Naive B cell (primary cell): ENCODE measurements around the gene RSPO4. TPM values are rescaled to one million over a fixed set of nuclear protein-coding genes. Genes with fewer than 3 reads are reported as not detected.
A peak's percentile ranks its signal among the peaks of the same experiment; 100 is the strongest.

Experiments
- ATAC-seq, 2 donors: fragments of 150-1000 bp; cut with Tn5 transposase; 2 replicates each; pipeline ENCODE4 v1.10.0; 2021; ENCODE audit warnings: low read depth in 2 of 2, mild to moderate bottlenecking in 2 of 2, moderate library complexity in 2 of 2
- DNase-seq: peaks from one replicate; pipeline ENCODE4 v3.0.0; 2022
- H3K27ac Mint-ChIP-seq, 6 donors: one replicate each; pipeline ENCODE4 v1.8.0; 2020 to 2022; ENCODE audit warnings: mild to moderate bottlenecking in 6 of 6, mixed read lengths in 6 of 6, moderate library complexity in 5 of 6, inconsistent platforms in 2 of 6
- H3K27me3 Mint-ChIP-seq, 3 donors: one replicate each; pipeline ENCODE4 v1.8.0; 2021 to 2022; ENCODE audit warnings: mixed read lengths in 3 of 3, mild to moderate bottlenecking in 1 of 3
- H3K36me3 Mint-ChIP-seq, 2 donors: one replicate each; pipeline ENCODE4 v1.8.0; 2020 to 2022; ENCODE audit warnings: mixed read lengths in 2 of 2, inconsistent platforms in 1 of 2, mild to moderate bottlenecking in 1 of 2
- H3K4me1 Mint-ChIP-seq, 3 donors: one replicate each; pipeline ENCODE4 v1.8.0; 2020 to 2022; ENCODE audit warnings: mixed read lengths in 3 of 3, inconsistent platforms in 1 of 3, mild to moderate bottlenecking in 1 of 3, moderate library complexity in 1 of 3
- H3K4me3 Mint-ChIP-seq, 8 donors: one replicate each; pipeline ENCODE4 v1.8.0; 2020 to 2022; ENCODE audit warnings: mild to moderate bottlenecking in 8 of 8, mixed read lengths in 8 of 8, moderate library complexity in 8 of 8, inconsistent platforms in 2 of 8
- H3K9me3 Mint-ChIP-seq, 7 donors: one replicate each; pipeline ENCODE4 v1.8.0; 2020 to 2022; ENCODE audit warnings: mixed read lengths in 7 of 7, mild to moderate bottlenecking in 5 of 7, inconsistent platforms in 2 of 7, moderate library complexity in 1 of 7
- polyA plus RNA-seq, 6 donors: library from polyadenylated mRNA; unstranded; fragments of 300-500 nt; fragmentation: Illumina TruSeq; gene quantifications; one replicate each; pipeline ENCODE4 v1.2.3, GENCODE V29; 2021; ENCODE audit warnings: low read depth in 6 of 6

RSPO4 gene
- polyA plus RNA-seq, 6 donors from 2014 or later, result not detected

DNA sequence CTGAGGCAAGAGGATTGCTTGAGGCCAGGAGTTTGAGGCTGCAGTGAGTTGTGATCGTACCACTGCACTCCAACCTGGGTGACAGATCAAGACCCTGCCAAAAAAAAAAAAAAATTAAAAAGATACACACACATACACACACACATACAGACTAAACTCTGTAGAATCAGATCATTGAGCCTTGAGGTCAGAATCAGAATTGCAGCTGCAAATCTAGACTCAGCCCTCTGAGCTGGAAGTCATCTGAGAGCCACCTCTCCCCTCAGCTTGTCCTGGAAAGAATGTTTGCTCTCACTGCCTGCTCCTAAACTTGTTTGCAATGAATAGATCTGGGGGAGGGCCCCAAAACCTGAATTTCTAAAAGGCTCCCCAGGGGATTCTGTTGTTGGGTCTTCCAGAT, 44.6 kb downstream of the RSPO4 start:
- no peaks in the 10 kb centered on the region for H3K36me3 Mint-ChIP-seq
- no peak for DNase-seq
- H3K27me3 Mint-ChIP-seq, result peaks cover 32 to 81% (median 58%) of the 10 kb centered on the region in 3 donors
- no peak overlapping the region for H3K27ac Mint-ChIP-seq
- ATAC-seq, result no peak
- no peak overlapping the region for H3K4me3 Mint-ChIP-seq
- peaks cover 0 to 4% (median 0%) of the 10 kb centered on the region in 3 donors for H3K4me1 Mint-ChIP-seq
- no peaks in the 10 kb centered on the region for H3K9me3 Mint-ChIP-seq

DNA sequence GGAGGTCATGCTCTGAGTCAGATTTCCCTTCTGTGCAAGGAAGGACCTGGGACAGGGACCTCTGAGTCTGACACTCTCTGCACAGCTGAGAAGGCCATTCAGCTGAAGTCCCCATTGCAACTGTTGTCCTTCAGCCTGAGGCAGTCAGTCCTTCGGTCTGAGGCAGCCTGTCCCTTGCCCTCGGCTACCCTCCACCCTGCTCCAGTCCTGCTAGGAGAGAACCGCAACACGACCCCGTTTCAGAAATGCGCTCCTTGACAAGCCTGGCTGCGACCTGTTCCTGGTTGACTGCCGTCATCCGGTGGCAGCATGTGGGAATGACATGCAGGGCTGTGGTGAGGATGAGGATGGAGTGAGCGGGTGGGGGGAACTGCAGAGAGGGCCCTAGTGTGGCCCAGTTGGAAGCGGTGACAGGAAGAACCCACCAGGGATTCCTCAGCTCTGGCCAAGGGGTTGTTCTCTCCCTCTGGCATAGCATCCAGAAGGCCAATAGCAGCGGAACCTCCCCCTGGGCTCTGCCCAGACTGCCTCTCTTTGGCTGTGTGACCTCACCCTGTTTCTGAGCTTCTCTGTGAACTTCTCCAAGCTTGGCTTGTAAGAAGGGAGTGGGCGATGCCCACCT, 45.7 kb downstream of the RSPO4 start:
- Mint-ChIP-seq H3K4me3 (no peak overlapping the region), H3K4me1 (peaks cover 0 to 4% (median 0%) of the 10 kb centered on the region in 3 donors), H3K36me3 (no peaks in the 10 kb centered on the region), H3K27ac (peak overlapping the region in 1 of 6 donors; percentile 39), H3K27me3 (peaks cover 38 to 86% (median 66%) of the 10 kb centered on the region in 3 donors), H3K9me3 (no peaks in the 10 kb centered on the region)
- DNase-seq (peak; percentile 68), ATAC-seq (peak; percentile 76 to 86)

DNA sequence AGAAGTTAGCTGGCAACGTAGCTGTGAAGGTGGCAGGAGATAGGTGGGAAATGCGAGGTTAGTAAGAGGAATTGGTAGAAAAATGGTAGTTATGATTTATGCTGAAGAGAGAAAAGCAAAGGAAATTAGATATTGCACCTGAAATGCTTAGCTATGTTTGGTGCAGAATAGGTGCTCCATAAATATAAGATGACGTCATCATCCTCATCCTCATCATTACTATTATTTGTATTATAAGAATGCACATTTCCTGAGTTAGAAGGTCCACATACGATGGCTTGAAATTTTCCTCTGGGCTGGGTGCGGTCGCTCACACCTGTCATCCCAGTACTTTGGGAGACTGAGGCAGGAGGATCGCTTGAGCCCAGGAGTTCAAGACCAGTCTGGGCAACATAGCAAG, 46.5 kb downstream of the RSPO4 start:
- Mint-ChIP-seq H3K27me3 (peaks cover 35 to 80% (median 61%) of the 10 kb centered on the region in 3 donors), H3K4me3 (no peak overlapping the region), H3K36me3 (no peaks in the 10 kb centered on the region), H3K4me1 (peaks cover 0 to 4% (median 0%) of the 10 kb centered on the region in 3 donors), H3K9me3 (no peaks in the 10 kb centered on the region), H3K27ac (peak overlapping the region in 2 of 6 donors; percentile 39 to 43)
- ATAC-seq, result no peak
- DNase-seq, result no peak

DNA sequence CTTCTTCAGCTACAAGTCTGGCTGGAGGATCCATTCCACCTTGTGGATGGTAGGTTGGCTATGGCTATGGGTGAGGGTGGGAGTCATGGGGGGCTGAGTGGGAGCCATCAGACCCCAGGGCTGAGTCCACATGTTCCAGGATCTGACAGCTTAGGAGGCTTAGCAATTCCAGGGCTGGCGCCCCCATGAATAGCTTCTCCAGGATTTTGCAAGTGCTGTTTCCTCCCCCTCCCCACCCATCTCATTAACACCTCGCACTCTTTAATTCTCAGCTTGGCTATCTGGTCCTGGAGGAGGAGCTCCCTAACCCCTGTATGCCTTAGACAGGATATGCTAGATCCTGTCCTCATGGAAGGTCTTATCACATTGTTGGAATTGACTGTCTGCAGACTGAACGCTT, 47.0 kb downstream of the RSPO4 start:
- Mint-ChIP-seq H3K9me3 (no peaks in the 10 kb centered on the region), H3K27ac (no peak overlapping the region), H3K4me3 (no peak overlapping the region), H3K4me1 (peaks cover 0 to 4% (median 0%) of the 10 kb centered on the region in 3 donors), H3K36me3 (no peaks in the 10 kb centered on the region), H3K27me3 (peaks cover 36 to 81% (median 57%) of the 10 kb centered on the region in 3 donors)
- DNase-seq, result no peak
- ATAC-seq, result no peak

DNA sequence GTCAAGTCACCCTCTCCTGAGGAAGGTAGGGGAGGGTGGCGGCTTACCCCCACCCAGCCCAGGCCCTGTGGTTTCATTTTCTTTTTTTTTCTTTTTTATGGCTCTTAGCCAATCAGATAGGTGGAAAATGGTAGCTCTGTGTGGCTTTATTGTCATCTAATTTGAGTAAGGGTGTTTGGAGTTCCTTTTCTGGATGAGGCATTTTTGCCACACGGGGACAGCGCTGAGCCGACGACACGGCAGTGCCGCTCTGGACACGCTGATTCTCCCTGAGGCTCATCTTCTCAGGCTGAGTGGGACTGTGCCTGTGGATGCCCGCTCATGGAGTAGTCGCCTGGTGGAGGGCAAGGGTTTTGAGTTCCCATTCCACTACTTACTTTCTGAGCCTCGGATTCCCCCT, 48.4 kb downstream of the RSPO4 start:
- ATAC-seq (no peak), DNase-seq (no peak)
- Mint-ChIP-seq H3K27me3 (peaks cover 50 to 82% (median 55%) of the 10 kb centered on the region in 3 donors), H3K36me3 (peaks cover 0 to 6% of the 10 kb centered on the region in 2 donors), H3K4me3 (peak overlapping the region in 1 of 8 donors; percentile 20), H3K4me1 (peaks cover 0 to 4% (median 0%) of the 10 kb centered on the region in 3 donors), H3K27ac (no peak overlapping the region), H3K9me3 (peaks cover 0 to 2% (median 0%) of the 10 kb centered on the region in 7 donors)

DNA sequence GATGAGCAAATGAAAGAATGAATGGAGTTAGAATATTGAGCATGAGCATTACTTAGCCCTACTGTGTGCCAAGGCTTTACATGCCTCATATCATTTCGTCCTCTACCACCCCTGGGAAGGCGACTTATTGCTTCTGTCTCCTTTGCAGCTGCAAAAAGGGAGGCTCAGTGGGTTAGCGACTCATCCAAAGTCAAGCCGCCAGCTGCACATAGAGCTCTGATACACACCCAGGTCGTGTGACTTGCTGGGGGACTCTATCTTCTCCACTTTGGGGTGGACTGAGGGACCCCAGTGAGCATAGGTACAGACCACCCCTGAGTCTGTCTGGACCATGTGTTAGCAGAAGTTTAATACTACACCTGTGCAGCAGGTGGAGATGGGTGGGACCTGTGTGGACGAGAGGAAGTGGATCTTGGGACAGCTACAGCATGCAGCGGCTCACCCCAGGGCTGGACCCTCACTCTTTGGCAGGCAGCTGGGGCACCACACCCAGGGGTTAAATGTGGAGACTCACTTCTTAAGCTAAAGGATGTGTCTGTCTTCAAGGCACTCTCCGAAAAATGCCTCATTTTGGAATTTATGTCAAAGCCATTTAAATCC, 49.8 kb downstream of the RSPO4 start:
- Mint-ChIP-seq H3K9me3 (peaks cover 0 to 5% (median 0%) of the 10 kb centered on the region in 7 donors), H3K36me3 (peaks cover 0 to 7% of the 10 kb centered on the region in 2 donors), H3K27ac (peak overlapping the region in 1 of 6 donors; percentile 33), H3K4me1 (peaks cover 0 to 4% (median 0%) of the 10 kb centered on the region in 3 donors), H3K27me3 (peaks cover 58 to 80% (median 62%) of the 10 kb centered on the region in 3 donors), H3K4me3 (no peak overlapping the region)
- ATAC-seq, result no peak
- no peak for DNase-seq

DNA sequence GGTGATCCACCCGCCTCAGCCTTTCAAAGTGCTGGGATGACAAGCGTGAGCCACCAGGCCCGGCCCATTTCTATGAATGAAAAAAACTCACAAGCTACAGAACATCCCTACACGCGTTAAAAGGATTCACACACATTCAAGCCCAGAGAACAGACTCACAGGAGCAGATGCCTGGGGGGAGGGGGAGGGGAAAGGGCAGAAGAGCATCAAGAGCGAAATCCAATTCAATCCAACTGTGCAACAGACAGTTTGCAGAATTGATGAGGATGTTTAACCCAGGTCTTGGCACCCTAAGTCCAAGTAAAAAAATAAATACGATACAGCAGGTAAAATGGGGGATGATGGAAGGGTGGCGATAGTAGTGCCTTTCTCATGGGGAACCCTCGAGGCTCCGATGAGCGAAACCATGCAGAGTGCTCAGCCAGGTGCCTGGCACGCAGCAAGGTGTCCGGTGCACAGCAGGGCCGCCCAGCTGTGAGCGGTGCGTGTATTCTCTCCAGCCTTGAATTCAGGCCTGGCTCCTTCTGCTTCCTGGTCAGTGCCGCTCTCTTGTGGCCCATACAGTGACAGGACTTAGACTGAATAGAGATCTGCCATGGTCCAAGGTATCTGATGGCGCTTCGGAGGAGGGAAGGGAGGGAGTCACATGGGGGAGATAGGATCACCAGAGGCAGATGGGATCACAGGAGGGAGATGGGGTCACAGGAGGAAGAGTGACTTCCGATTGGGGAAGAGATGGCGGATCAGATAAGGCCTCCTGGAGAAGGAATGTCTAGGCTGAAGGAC, 50.5 kb downstream of the RSPO4 start:
- Mint-ChIP-seq H3K36me3 (peaks cover 0 to 7% of the 10 kb centered on the region in 2 donors), H3K4me3 (no peak overlapping the region), H3K4me1 (peaks cover 0 to 4% (median 0%) of the 10 kb centered on the region in 3 donors), H3K27me3 (peaks cover 55 to 81% (median 62%) of the 10 kb centered on the region in 3 donors), H3K27ac (no peak overlapping the region), H3K9me3 (peaks cover 0 to 5% (median 0%) of the 10 kb centered on the region in 7 donors)
- ATAC-seq (no peak), DNase-seq (no peak)

DNA sequence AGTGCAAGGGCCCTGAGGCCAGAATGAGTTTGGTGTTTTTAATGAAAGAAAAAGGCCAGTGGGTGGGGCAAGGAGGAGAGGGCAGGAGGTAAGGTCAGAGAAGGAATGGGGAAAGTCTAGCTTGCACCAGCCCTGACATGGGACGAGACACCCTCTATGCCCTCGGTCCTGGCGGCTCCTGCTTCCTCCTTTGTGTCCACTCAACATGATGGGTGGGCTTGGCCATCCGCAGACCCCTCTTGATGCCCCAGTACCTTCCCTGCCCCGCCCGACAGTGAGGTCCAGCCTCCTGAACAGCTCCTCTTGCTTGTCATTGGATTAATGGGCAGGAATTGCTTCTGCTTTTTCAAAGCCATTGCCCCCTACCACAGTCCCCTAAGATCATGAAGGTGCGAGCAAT, 52.4 kb downstream of the RSPO4 start:
- DNase-seq, result no peak
- ATAC-seq, result no peak
- no peak overlapping the region for H3K4me3 Mint-ChIP-seq
- no peak overlapping the region for H3K27ac Mint-ChIP-seq
- peaks cover 0 to 5% (median 0%) of the 10 kb centered on the region in 7 donors for H3K9me3 Mint-ChIP-seq
- H3K36me3 Mint-ChIP-seq, result peaks cover 0 to 7% of the 10 kb centered on the region in 2 donors
- H3K4me1 Mint-ChIP-seq, result no peaks in the 10 kb centered on the region
- peaks cover 49 to 79% (median 50%) of the 10 kb centered on the region in 3 donors for H3K27me3 Mint-ChIP-seq

DNA sequence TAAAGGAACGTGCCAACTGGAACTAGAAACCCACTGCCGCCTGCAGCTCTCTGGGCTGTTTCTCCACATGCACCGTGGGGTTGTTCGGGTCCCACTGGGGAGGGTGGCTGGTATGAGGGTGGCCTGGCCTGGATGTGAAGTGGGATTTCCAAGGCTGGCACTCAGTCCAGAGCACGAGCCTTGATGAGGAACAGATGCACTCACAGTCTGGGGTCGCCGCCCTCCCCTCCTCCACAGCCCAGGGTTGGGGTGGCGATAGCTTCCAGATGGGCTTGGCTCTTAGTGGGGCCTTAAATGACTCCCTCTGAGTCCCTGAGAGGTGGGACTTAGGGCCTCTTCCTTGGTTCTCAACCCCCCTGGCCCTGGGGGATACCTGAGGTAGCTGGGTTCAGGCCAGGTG, 55.3 kb downstream of the RSPO4 start:
- no peak for DNase-seq
- peaks cover 0 to 5% (median 0%) of the 10 kb centered on the region in 7 donors for H3K9me3 Mint-ChIP-seq
- H3K36me3 Mint-ChIP-seq, result peaks cover 0 to 7% of the 10 kb centered on the region in 2 donors
- no peak overlapping the region for H3K4me3 Mint-ChIP-seq
- H3K27me3 Mint-ChIP-seq, result peaks cover 41 to 58% (median 50%) of the 10 kb centered on the region in 3 donors
- no peaks in the 10 kb centered on the region for H3K4me1 Mint-ChIP-seq
- ATAC-seq, result no peak
- H3K27ac Mint-ChIP-seq, result no peak overlapping the region

DNA sequence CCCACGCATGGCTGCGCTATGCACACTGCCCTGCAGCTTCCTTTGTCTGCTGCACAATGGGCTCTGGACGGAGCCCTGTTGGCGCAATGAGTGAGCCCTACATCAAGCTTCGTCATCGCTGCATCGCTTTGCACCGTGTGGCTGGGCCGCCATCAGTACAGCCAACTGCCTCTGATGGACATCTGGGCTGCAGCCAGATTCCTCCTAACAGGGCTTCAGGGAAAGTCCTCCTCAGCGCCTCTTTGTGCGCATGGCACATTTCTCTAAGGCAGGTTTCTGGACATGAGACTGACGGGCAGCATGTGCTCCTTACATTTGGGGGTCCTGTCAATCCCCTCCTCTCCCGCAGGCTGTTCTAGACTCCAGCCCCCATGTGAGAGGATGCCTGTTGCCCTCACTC, 56.3 kb downstream of the RSPO4 start:
- Mint-ChIP-seq H3K4me3 (no peak overlapping the region), H3K4me1 (no peaks in the 10 kb centered on the region), H3K36me3 (peaks cover 0 to 7% of the 10 kb centered on the region in 2 donors), H3K27me3 (peaks cover 40 to 54% (median 44%) of the 10 kb centered on the region in 3 donors), H3K9me3 (peaks cover 0 to 5% (median 0%) of the 10 kb centered on the region in 7 donors), H3K27ac (no peak overlapping the region)
- ATAC-seq (no peak), DNase-seq (no peak)

DNA sequence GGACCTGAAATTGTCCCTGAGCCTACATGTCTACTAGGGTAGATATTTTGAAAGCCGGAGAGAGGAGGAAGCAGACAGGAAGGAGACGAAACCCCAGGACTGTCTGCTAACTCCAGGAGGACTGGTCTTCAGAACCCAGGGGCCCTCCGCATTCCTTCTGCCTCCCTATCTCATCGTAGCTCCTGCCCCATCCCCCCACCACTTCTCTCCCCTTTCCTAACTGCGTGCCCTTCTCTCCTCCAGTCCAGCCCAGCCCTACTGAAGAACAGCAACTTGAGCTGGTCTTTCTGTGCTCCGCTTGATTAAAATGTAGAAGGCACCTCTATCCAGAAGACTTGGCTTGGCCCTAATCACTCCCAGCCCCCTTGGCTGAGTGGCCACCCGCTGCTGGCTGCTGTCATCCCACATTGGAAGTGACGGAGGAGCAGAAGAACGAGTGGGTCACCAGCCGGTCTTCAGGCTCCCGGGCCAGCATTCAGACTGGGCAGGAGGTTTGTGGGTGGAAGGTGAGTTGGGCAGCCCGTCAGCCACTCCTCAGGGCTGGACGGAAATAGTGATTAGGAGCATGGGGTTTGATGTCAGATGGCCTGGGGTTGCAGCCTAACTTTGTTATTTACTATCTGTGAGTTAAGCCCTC, 57.2 kb downstream of the RSPO4 start:
- H3K4me3 Mint-ChIP-seq, result no peak overlapping the region
- ATAC-seq (no peak), DNase-seq (no peak)
- no peaks in the 10 kb centered on the region for H3K4me1 Mint-ChIP-seq
- H3K27ac Mint-ChIP-seq, result no peak overlapping the region
- peaks cover 0 to 7% of the 10 kb centered on the region in 2 donors for H3K36me3 Mint-ChIP-seq
- H3K27me3 Mint-ChIP-seq, result peaks cover 39 to 46% (median 45%) of the 10 kb centered on the region in 3 donors
- peaks cover 0 to 5% (median 0%) of the 10 kb centered on the region in 7 donors for H3K9me3 Mint-ChIP-seq

DNA sequence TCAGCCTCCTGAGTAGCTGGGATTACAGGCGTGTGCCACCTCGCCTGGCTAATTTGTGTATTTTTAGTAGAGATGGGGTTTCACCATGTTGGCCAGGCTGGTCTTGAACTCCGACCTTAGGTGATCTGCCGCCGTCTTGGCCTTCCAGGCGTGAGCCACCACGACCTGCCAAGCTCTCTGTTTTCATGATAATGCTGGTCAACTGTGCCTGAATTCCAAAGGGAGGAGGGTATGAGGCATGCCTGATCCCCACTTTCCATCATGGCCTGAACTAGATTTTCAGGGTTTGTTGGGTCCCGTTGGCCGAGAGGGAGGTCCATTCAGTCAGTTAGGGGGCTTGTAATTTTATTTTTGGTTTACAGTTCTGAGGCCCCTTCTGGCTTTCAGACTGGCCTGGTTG, 58.0 kb downstream of the RSPO4 start:
- no peak overlapping the region for H3K27ac Mint-ChIP-seq
- H3K36me3 Mint-ChIP-seq, result peaks cover 0 to 5% of the 10 kb centered on the region in 2 donors
- no peak for ATAC-seq
- H3K27me3 Mint-ChIP-seq, result peaks cover 32 to 40% (median 39%) of the 10 kb centered on the region in 3 donors
- peaks cover 0 to 5% (median 0%) of the 10 kb centered on the region in 7 donors for H3K9me3 Mint-ChIP-seq
- no peak overlapping the region for H3K4me3 Mint-ChIP-seq
- no peak for DNase-seq
- H3K4me1 Mint-ChIP-seq, result no peaks in the 10 kb centered on the region

DNA sequence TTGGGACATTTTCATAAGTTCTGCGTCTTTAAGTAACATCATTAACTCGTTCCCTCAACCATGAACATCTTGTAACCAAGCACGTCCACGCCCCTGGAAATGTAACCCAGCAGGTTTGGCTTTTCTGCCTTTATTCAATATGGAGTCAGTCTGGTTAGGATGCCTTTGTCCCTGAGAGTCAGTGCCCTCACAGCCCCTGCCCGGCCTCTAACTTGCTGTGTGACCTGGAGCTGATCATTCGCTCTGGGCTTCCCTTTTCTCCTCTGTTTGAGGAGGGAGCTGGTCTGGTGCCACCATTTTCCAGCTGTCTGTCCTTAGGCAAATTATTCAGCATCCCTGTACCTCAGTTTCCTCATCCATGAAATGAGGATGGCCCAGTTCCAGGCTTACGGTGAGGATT, 59.5 kb downstream of the RSPO4 start:
- H3K27me3 Mint-ChIP-seq, result peaks cover 19 to 34% (median 31%) of the 10 kb centered on the region in 3 donors
- ATAC-seq, result no peak
- H3K36me3 Mint-ChIP-seq, result no peaks in the 10 kb centered on the region
- no peak for DNase-seq
- no peak overlapping the region for H3K4me3 Mint-ChIP-seq
- no peaks in the 10 kb centered on the region for H3K4me1 Mint-ChIP-seq
- H3K9me3 Mint-ChIP-seq, result peaks cover 0 to 2% (median 0%) of the 10 kb centered on the region in 7 donors
- no peak overlapping the region for H3K27ac Mint-ChIP-seq
